Fibroblast of pulmonary artery (primary cell): ENCODE measurements around the gene SLIT1.
A peak's percentile ranks its signal among the peaks of the same experiment; 100 is the strongest.

Source experiments
- DNase-seq: peaks from one replicate; pipeline ENCODE4 v3.0.0-alpha.2; 2010; ENCODE audit warnings: low read depth
- H3K4me3 ChIP-seq: replicated peaks from 2 replicates; pipeline ENCODE4 v1.5.1; 2011; ENCODE audit warnings: low read depth, mild to moderate bottlenecking, control low read depth, low read length, moderate library complexity
- TF ChIP-seq, protein P1 (sequence below): IDR thresholded peaks from 2 replicates; pipeline ENCODE4 v1.5.1; 2011; ENCODE audit warnings: mild to moderate bottlenecking, control low read depth, low read length, inconsistent platforms; ENCODE audit errors: missing control alignments

SLIT1 gene

DNA sequence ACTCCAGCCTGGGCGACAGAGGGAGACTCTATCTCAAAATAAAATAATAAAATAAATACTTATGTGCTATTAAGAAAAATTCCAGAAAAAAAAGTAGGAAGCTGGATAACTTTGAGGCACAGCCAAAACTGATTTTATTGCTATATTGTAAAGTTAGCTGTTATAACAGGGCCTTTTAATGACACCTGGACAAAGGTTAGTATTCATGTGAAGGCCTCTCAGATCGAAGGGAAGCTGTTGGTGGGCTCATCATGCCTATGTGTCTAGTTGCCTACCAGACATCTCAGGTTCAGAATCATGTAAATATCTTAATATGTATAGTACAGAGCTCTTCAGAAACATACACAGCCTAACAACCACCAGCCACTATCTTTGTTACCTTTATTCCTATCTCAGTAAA is 210.6 kb downstream of the SLIT1 start:
- TF ChIP-seq, protein P1, sequence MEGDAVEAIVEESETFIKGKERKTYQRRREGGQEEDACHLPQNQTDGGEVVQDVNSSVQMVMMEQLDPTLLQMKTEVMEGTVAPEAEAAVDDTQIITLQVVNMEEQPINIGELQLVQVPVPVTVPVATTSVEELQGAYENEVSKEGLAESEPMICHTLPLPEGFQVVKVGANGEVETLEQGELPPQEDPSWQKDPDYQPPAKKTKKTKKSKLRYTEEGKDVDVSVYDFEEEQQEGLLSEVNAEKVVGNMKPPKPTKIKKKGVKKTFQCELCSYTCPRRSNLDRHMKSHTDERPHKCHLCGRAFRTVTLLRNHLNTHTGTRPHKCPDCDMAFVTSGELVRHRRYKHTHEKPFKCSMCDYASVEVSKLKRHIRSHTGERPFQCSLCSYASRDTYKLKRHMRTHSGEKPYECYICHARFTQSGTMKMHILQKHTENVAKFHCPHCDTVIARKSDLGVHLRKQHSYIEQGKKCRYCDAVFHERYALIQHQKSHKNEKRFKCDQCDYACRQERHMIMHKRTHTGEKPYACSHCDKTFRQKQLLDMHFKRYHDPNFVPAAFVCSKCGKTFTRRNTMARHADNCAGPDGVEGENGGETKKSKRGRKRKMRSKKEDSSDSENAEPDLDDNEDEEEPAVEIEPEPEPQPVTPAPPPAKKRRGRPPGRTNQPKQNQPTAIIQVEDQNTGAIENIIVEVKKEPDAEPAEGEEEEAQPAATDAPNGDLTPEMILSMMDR, result no peak
- no peak for DNase-seq
- H3K4me3 ChIP-seq, result no peak overlapping the region

GRCh38 chr10:96973809-96974747 is 211.7 kb downstream of the SLIT1 start:
- no peak overlapping the region for H3K4me3 ChIP-seq
- no peak for DNase-seq
- TF ChIP-seq, protein P1, result no peak

DNA sequence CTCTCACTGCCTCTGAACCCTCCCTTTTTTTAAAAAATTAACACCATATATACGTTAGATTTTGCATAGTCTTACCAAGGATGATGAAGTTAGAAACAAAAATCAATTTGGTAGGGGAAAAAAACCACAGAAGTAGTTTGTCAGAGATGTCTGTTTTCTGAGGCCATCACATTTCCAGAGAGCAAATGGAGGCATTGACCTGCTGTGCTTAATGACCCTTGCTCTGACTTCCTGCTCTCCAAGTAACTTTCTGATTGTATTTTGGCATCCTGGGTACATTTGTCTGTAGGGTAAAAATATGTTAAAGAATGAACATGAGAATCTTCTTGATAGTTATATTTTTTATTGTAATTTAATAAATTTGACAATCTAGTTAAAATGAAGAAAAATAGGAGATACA is 213.5 kb downstream of the SLIT1 start:
- no peak for DNase-seq
- no peak overlapping the region for H3K4me3 ChIP-seq
- TF ChIP-seq, protein P1, result no peak

GRCh38 chr10:96971324-96971723 is 214.4 kb downstream of the SLIT1 start:
- no peak for DNase-seq
- TF ChIP-seq, protein P1, result no peak
- H3K4me3 ChIP-seq, result no peak overlapping the region

DNA sequence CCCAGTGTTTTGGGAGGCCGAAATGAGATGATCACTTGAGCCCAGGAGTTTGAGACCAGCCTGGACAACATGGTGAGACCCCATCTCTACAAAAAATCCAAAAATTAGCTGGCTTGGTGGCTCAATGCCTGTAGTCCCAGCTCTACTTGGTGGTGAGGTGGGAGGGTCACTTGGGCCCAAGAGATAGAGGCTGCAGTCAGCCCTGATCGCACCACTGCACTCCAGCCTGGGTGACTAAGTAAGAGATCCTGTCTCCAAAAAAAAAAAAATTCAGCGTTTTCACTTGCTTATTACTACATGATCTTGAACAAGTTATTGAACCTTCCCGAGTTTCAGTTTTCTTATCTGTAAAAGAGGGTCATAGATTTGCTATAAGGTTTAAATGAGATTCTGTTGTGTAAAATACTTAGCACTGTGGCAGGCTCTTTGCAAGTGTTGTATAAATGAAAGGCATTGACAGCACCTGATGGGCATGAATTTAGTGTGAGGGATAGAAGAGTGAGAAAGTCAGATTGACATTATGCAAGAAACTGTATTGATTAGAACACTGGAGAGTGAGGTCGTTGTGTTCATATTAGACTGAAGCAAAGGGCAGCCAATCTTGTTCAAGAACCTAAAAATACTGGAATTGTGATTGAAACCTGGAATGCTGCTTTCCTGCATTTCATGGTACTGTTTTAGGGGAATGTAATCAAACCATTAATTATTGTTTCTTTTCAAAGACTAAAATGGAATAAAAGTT is 216.9 kb downstream of the SLIT1 start:
- no peak for DNase-seq
- H3K4me3 ChIP-seq, result no peak overlapping the region
- TF ChIP-seq, protein P1, result no peak

DNA sequence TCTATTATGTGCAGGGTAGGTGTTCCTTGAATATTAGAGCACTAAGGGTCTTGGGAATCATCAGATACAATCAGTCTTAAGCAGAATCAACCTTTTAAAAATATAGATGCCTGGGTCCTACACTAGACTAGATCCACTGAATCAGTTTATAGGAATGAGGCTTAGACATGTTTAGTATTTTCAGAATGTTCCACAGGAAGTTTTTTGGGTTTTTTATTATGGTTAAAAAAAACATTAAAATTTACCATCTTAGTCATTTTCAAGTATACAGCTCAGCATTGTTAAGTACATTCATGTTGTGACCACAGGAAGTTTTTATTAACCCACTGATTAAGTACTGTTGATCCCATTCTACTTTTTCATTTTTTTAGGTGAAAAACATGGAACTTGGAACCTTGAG is 217.9 kb downstream of the SLIT1 start:
- DNase-seq, result peak; percentile 10
- TF ChIP-seq, protein P1, result no peak
- no peak overlapping the region for H3K4me3 ChIP-seq
